DMS114 treated with DMSO at 0.1 percent for 48 hours (cell line): ENCODE data around the gene TNFRSF8.

Experiments
- DNase-seq: peaks from one replicate; lab custom pipeline; 2025; ENCODE audit not compliant: unreplicated experiment; lab: John Stamatoyannopoulos, UW

The TNFRSF8 gene

GRCh38 chr1:12172042-12172851 is 109.1 kb downstream of the TNFRSF8 start:
- DNase-seq: no peak

GRCh38 chr1:12173041-12173509 is 110.0 kb downstream of the TNFRSF8 start:
- no peak for DNase-seq

- DNase-seq: no peak
These were observed 110.6 kb downstream of the TNFRSF8 start for GRCh38 chr1:12173631-12174121.

- DNase-seq: no peak
These were observed 112.1 kb downstream of the TNFRSF8 start for GRCh38 chr1:12174924-12175810.

GRCh38 chr1:12176298-12177118 is 113.4 kb downstream of the TNFRSF8 start:
- no peak for DNase-seq

GRCh38 chr1:12177156-12177998 is 114.3 kb downstream of the TNFRSF8 start:
- DNase-seq: no peak

- DNase-seq: no peak
These were observed 114.9 kb downstream of the TNFRSF8 start for GRCh38 chr1:12177999-12178441.

GRCh38 chr1:12178511-12178910 is 115.4 kb downstream of the TNFRSF8 start:
- DNase-seq: no peak

GRCh38 chr1:12179111-12179519 is 116.0 kb downstream of the TNFRSF8 start:
- no peak for DNase-seq

GRCh38 chr1:12179676-12180075 is 116.6 kb downstream of the TNFRSF8 start:
- DNase-seq: no peak

GRCh38 chr1:12180315-12180714 is 117.2 kb downstream of the TNFRSF8 start:
- DNase-seq: no peak

GRCh38 chr1:12180903-12181302 is 117.8 kb downstream of the TNFRSF8 start:
- DNase-seq: no peak

GRCh38 chr1:12181568-12181967 is 118.5 kb downstream of the TNFRSF8 start:
- DNase-seq: no peak

- DNase-seq: no peak
These were observed 119.4 kb downstream of the TNFRSF8 start for GRCh38 chr1:12182410-12182984.

- no peak for DNase-seq
These were observed 120.1 kb downstream of the TNFRSF8 start for GRCh38 chr1:12183095-12183794.

GRCh38 chr1:12184008-12184681 is 121.0 kb downstream of the TNFRSF8 start:
- DNase-seq: no peak

GRCh38 chr1:12185036-12185917 is 122.2 kb downstream of the TNFRSF8 start:
- DNase-seq: no peak
